Stimulated activated CD8-positive, alpha-beta memory T cell treated with anti-CD3 and anti-CD28 coated beads, Interleukin-12 subunit alpha, Interleukin-12 subunit beta, amount 100 ng/mL, for 1 hour (primary cell): ENCODE measurements around the gene KCNK16.
"Not testable (repeated sequence)": the region's sequence is repeated elsewhere in the genome, so short reads cannot be mapped to it uniquely, and the experiment has no call there.

Experiments used
- DNase-seq: peaks from one replicate; pipeline ENCODE4 v3.0.0-alpha.2; 2020; ENCODE audit warnings: low read depth

Gene KCNK16

DNA sequence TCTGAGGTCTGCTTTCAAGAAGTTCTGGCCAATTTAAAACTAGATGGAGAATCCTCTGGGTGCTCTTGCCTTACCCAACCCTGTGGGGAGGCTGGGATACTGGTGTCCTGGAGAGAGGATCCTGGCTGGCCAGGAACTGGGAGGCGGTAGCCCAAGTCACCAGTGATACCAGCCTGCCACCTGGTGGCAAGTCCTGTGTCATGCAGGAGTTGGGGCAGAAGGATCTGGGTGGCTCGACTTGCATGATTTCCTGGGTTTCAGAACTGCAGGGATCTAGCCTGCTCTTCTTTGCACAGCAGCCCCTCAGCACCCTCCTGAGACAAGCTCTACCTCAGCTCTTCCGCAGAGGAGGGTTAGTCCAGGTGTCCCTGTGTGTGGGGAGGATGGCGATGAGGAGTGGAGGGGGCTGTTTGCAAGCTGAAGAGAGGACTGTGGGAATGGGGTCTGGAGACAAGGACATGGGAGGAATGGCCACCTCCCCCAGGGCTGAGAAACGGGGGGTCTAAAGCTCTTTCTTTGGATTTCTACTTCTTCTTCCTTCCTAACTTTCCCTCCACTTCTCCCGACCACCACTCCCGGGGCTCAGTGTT lies 12.5 kb downstream of the KCNK16 start:
- peak; percentile 19 for DNase-seq

- DNase-seq: no peak
Observed at GRCh38 chr6:39307462-39307861, 15.0 kb downstream of the KCNK16 start.

- no peak for DNase-seq
Observed at GRCh38 chr6:39304951-39305350, 17.6 kb downstream of the KCNK16 start.

DNA sequence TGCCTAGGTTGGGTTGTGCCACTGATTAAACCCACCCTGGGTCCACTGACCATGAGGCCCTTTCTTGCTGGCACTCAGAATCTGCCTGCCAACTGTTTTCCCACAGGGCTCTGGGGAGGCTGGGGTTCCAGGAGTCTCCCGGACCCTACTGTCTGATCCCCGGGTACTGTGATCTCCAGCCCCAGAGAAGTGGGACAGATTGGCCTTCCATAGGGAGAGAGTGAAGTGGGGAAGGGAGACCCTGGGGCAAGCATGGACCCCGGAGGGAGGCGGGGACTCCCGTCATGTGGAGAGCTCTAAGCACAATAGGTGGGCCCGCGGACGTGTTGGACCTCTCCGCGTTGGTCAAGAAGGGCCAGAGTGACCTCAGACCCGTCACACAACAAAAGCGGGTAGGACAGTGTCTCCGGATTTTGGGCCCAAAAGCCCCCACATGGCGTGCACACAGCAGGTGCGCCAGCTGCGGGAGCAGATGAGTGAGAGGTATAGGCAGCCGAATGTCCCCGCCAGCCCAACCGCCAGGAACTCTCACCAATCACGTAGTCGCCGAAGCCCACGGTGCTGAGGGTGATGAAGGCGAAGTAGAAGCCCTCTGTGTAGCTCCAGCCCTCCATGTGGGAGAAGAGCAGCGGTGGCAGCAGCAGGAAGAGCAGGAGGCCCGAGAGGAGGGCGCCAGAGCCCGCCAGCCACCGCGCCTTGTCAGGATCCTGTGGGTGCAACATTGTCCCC lies 18.9 kb downstream of the KCNK16 start:
- DNase-seq: no peak

DNA sequence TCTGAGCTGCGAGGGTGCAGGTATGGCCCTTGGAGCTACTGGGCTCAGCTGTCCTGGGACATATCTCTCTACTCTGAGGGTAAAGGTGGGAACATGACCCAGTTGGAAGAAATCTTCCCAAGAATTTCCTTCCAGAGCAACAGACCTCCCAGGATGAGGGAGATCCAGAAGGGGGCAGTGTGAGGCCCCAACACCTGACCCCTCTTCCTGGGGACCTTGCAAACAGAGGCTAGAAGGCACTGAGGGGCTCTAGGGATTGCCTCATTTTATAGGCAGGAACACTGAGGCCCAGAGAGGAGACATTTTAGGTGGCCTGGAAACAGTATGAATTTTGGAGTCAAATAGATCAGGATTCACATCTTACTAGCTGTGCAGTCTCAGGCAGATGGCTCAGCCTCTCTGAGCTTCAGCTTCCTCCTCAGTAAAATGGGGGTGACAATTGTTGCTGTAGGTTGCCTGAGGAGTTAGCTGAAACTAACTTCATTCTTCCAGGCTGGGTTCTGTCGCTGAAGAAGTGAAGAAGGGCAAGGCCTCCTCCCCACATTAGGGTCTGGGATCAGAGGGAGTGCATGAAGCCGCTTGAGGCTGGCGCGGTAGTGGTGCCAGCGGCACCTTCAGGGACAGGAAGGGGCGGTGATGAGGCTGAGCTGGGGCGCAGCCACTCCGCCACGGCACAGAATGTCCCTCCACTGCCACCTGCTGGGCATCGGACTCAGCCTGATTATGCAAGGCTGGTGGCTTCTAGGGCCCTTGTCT lies 19.7 kb downstream of the KCNK16 start:
- DNase-seq: peak; percentile 76

- no peak for DNase-seq
Observed at GRCh38 chr6:39302011-39302410, 20.5 kb downstream of the KCNK16 start.

DNA sequence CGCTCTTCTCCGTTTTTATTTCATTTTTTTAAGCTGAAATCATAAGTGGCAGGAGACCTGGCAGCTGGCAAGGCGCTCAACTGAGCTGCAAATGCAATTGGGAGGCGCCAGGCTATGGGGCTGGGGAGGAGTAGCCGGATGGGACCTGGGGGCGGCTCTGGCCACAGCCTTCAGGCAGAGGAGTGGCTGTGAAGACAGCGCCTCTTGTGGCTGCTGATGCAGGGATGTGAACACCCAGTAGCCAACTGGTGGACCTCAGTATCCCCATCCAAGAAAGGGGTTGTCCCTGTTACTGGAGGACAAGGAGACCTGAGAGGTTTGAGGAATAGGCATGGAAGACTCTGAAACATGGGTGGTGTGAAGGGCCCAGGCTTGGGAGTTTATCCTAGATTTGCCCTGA lies 20.9 kb downstream of the KCNK16 start:
- no peak for DNase-seq

GRCh38 chr6:39300739-39301138 lies 21.8 kb downstream of the KCNK16 start:
- DNase-seq: no peak

- no peak for DNase-seq
Observed at GRCh38 chr6:39298061-39298460, 24.4 kb downstream of the KCNK16 start.

DNA sequence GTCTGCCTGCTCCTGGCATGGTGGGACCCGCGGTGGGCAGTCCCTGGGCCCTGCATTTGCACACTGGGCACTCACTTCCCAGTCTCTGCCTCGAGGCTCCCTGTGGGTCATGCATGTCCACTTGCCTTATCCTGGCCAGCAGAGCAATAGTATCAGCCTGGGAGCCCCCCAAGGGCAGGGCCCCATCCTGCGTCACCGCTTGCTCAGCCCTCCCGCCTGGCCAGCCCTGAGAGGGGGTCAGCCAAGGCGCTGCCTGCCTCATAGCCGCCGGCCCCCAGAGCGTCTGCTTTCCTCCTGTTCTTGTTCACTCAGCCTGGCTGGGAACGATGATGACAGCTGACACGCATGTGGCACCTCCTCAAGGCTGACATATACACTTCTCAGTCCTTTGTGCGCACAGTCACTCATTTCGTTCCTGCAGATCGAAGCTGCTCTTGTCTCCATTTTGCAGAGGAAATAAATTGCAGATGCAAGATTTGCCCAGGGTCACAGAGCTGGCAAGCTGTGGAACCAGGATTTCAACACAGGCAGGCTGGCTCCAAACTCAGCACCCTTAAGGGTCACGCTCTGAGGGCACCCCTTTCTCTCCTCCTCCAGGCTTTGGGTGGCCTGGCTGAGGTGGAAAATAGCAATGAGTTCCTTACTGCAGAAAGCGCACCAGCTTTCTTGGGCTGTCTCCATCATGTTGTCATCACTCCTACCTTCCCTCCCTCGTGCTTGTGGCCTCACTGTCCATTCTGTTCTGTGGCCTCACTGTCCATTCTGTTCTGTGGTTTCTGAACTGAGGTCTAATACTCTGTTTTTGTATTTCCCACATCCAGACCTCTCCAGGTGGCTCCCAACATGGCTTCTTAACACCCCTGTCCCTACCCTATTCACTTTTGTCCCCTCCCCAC lies 25.5 kb downstream of the KCNK16 start:
- DNase-seq: no peak

DNA sequence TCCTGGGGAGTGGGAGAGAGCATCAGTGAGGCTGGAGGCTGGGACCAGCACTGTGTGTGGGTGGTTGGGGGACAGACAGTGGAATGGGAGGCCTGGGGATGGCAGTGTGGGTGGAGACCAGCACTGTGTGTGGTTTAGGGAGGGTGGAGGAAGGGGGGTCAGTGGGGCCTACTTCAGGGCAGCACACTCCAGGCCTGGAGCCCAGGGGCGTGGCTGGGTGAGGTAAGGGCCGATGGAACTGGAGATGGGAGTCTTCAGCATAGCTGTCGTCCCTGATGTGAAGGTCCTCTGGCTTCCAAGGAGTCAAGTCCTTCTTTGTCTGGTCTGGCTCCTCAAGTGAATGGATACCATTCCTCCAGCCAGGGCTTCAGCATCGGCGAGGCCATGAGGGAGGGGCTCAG lies 26.9 kb downstream of the KCNK16 start:
- DNase-seq: no peak

DNA sequence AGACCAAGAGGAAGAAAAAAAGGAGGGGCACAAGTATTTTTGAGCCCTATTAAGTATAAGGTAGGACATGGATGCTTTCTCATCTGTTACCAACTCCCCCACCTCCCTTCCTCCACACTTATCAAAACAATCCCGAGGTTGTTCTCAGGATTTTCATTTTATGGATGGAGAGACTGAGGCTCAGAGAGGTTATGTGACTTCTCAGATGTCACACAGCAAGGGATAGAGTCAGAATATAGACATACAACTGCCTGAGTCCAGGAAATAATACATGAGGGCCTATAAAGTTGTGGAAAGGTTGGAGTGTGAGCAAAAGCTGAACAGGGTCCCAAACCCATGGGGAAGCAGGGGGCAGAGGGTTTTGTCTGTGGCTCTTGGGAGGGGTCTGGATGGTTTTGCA lies 27.6 kb downstream of the KCNK16 start:
- no peak for DNase-seq

DNA sequence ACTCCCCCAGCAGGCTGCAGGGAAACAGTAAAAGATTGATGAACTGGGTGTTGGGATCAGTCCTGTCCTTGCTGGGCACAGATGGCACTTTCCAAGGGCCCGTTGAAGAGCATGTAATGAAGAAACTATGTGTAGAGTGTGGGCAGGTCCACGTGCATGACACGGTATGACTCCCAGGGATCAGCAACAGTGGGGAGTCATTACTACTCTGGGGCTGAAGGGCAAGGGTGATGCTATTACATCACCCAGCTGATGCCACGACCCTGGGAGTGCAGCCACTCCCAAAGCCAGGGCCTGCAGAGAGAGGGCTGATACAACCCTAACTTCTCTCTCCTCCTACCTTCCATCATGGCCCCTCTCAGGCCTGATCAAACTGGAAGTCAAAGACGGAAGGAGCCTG lies 28.4 kb downstream of the KCNK16 start:
- DNase-seq: no peak

- DNase-seq: no peak
Observed at GRCh38 chr6:39292637-39293036, 29.9 kb downstream of the KCNK16 start.

DNA sequence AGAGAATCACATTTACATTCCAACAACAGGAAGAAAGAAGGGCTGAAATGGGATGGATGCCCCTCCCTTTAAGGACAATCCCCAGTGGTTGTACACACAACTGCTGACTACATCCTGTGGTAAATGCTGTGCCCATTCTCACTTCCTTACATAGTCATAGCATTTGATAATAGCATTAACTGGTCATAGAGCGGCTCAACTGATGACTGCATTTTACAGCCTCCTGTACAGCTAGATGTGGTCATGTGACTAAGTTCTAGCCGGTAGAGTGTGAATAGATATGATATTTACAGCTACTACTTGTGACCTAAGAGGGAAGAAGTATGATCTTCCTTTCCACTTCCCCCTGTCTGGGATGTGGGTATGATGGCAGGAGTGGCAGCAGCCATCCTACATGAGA lies 33.0 kb downstream of the KCNK16 start:
- DNase-seq: no peak

- no peak for DNase-seq
Observed at GRCh38 chr6:39287601-39288000, 34.9 kb downstream of the KCNK16 start.

DNA sequence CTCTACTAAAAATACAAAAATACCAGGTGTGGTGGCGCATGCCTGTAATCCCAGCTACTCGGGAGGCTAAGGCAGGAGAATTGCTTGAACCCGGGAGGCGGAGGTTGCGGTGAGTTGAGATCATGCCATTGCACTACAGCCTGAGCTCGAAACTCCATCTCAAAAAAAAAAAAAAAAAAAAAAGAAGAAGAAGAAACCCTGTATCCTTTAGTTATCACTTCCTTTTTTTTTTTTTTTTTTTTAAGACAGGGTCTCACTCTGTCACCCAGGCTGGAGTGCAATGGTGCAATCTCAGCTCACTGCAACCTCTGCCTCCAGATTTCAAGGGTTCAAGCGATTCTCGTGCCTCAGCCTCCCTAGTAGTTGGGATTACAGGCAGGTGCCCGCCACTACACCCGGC lies 35.9 kb downstream of the KCNK16 start:
- not testable (repeated sequence) for DNase-seq

DNA sequence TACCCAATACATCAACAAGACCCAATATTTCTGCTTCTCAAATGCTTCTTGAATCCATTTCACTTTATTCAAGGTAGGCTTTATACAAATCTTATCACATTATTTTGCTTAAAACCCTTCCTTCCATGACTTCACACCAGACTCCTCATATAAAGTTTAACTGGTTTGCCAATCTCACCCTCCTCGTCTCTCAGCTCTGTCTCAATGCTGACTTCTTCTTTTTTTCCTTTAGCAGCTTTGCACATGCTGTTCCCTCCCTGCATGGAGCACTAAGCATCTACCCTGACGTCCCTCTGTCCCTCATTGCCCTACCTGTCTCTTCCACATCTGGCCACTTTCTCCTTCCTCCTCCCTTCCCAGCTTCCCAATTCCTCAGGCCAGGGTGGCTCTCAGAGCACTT lies 39.7 kb downstream of the KCNK16 start:
- DNase-seq: no peak

DNA sequence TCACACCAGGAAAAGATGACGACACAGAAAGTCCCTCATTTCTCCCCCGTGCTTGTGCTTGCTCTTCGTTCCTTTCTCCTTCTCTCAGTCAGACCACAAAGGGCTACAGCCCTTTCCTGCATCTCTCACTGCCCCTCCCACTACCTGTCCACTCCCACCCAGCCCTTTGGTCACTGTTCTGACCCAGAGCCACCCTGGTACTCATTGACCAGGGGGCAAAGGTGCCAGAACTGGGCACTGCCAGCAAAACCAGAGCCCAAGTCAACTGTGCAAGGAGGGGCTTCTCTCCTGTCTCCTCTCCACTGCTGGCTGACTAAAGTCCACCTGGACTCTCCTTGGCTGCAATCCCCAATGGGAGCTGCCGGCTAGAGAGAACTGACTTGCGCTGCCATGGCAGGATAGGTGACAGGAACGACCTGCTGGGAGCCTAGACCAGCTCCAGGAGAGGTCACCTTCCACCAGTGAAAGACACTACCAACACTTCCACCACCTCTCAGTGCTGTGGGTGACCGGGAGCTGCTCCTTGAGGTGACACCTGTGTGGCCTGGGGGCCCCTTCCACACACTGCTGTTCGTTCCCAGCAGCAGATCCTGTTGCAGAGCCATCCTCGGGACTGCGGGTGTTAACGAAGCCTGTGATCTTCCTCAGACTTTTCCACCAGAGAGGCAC lies 41.1 kb downstream of the KCNK16 start:
- no peak for DNase-seq

DNA sequence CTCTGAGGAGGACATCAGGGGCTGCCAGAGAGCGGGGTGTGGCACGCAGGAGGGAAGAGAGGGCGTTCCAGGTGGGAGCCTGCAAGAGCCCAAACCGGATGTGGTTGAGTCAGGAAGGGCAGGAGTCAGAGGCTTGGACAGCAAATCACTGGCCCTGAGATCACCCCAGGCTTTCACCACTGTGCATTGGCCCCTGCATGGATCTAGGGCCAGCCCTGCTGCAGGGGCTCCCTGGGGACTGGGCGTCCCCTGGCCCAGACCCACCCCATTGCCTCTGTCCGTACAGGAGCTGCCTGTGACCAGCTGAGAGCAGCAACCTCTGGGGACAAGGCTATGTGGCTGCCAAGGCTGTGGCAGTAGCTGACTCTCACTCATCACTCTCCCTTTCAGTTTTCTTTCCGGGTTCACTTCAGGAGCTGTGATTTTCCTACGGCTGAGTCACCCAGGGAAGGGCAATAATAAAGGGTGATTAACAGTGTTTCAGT lies 42.2 kb downstream of the KCNK16 start:
- DNase-seq: no peak

DNA sequence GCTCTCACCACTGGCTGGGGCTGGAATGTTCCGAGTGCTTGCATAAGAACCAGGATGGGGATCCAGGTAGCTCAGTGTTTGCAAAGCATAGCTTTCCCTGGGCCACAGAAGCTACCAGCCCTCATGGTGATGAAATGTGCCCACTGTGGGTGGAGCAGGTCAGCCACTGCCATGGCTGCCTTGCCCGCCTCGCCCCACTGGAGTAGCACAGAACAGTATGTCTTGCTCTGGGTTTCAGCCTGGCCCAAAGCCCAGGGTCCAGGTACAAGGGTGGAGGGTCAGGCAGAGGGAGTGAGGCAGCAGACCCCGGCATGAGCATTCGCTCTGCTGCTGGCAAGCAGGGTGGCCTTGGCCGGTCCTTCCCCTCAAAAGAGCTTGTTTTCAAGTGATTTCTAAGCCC lies 43.0 kb downstream of the KCNK16 start:
- DNase-seq: no peak
